K562 (cell line): ENCODE measurements around the gene PTPRT. TPM values are rescaled to one million over a fixed set of nuclear protein-coding genes. Genes with fewer than 3 reads are reported as not detected.

Source experiments
- GTF2B ChIP-seq: IDR thresholded peaks from 2 replicates; pipeline ENCODE4 v1.6.1; 2011; ENCODE audit not compliant: insufficient read length; ENCODE audit errors: extremely low read depth
- HDAC2 ChIP-seq: fragments of 450-650 bp; IDR thresholded peaks from 2 replicates; pipeline ENCODE4 v1.6.1; 2016; ENCODE audit warnings: mild to moderate bottlenecking
- HEY1 ChIP-seq: fragments of 250-450 bp; sonication (Bioruptor Pico); IDR thresholded peaks from 2 replicates; pipeline ENCODE4 v1.5.0; 2020; ENCODE audit warnings: mild to moderate bottlenecking, moderate library complexity, borderline replicate concordance
- MGA ChIP-seq: fragments of 450-650 bp; IDR thresholded peaks from 2 replicates; pipeline ENCODE4 v1.6.1; 2016; ENCODE audit warnings: mild to moderate bottlenecking, moderate library complexity
- RNF219 ChIP-seq: fragments of 250-450 bp; sonication (Bioruptor Pico); IDR thresholded peaks from 2 replicates; pipeline ENCODE4 v1.5.0; 2022; ENCODE audit warnings: mild to moderate bottlenecking
- SMAD2 ChIP-seq: fragments of 150-350 bp; IDR thresholded peaks from 2 replicates; pipeline ENCODE4 v1.6.1; 2014; ENCODE audit warnings: low read depth, mild to moderate bottlenecking, low read length
- SMARCE1 ChIP-seq: fragments of 450-650 bp; IDR thresholded peaks from 2 replicates; pipeline ENCODE4 v1.7.1; 2016; ENCODE audit warnings: mild to moderate bottlenecking
- ZNF586 ChIP-seq: fragments of 450-650 bp; formaldehyde crosslinking; conservative IDR thresholded peaks from 2 replicates; pipeline ENCODE4 v1.4.0; 2020; ENCODE audit warnings: mild to moderate bottlenecking, moderate library complexity
- ZNF695 ChIP-seq: fragments of 450-650 bp; formaldehyde crosslinking; IDR thresholded peaks from 2 replicates; pipeline ENCODE4 v1.4.0; 2020; ENCODE audit warnings: mild to moderate bottlenecking, moderate library complexity
- polyA plus RNA-seq, 8 experiments: library from polyadenylated mRNA; depleted of rRNA in 4 of 8; stranded (reverse) in 5 of 8; unstranded in 3 of 8; fragments of >200 nt; fragmentation: Nextera tagmentation in 2 of 8; fragmentation: Illumina TruSeq in 1 of 8; extraction: Ambion mirVana in 2 of 8; extraction: Trizol in 1 of 8; gene quantifications; 2 replicates each; pipeline versions ENCODE4 v1.2.1 to v1.2.3, GENCODE V29; 2011 to 2014; ENCODE audit warnings: inconsistent platforms in 1 of 8, missing spikeins in 1 of 8
- total RNA-seq, 7 experiments: library from RNA; depleted of rRNA in 6 of 7; stranded (reverse); fragments of >200 nt in 6 of 7; fragmentation: Illumina TruSeq in 2 of 7; extraction: Trizol in 2 of 7; gene quantifications; 2 replicates each; pipeline versions ENCODE4 v1.2.1 to v1.2.3, GENCODE V29; 2011 to 2021; ENCODE audit warnings: low replicate concordance in 1 of 7
- TF ChIP-seq, protein P1 (sequence below), 2 experiments: fragments of 450-650 bp; IDR thresholded peaks; 2 replicates each; pipeline ENCODE4 v1.6.1; 2018; ENCODE audit warnings: mild to moderate bottlenecking in 2 of 2, low read depth in 1 of 2; ENCODE audit not compliant: partially characterized antibody in 2 of 2

The PTPRT gene
- total and polyA plus RNA-seq, 9 of the 15 experiments (the other 6 are each of a cell fraction or from before 2014, with no cell fraction given), result not detected

DNA sequence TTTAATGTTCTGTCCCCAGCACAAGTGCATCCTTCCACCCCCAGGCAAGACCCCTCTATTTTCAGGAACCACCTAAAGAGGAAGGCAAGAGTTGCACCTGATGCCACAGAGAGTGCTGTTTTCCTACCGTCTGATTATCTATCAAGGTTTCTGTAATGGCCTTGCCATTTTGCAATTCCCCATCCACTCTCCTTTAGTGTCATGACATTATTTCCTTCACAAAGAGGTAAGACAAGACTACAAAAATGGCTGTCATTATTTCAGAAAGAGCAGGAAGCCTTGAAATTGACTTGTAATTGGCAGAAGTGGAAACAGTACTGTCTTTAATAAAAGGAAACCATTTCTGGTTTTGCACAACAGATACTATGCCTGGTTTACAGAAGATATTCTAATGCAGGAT is 426.7 kb downstream of the PTPRT start (continued):
- TF ChIP-seq MGA, result no peak
- TF ChIP-seq SMAD2, result no peak
- no peak for TF ChIP-seq SMARCE1
- TF ChIP-seq HEY1, result no peak
- no peak for TF ChIP-seq RNF219 (CRISPR knock-in tag)
- no peak for TF ChIP-seq ZNF695
- no peak for TF ChIP-seq ZNF586 (CRISPR knock-in tag)
- TF ChIP-seq, protein P1, sequence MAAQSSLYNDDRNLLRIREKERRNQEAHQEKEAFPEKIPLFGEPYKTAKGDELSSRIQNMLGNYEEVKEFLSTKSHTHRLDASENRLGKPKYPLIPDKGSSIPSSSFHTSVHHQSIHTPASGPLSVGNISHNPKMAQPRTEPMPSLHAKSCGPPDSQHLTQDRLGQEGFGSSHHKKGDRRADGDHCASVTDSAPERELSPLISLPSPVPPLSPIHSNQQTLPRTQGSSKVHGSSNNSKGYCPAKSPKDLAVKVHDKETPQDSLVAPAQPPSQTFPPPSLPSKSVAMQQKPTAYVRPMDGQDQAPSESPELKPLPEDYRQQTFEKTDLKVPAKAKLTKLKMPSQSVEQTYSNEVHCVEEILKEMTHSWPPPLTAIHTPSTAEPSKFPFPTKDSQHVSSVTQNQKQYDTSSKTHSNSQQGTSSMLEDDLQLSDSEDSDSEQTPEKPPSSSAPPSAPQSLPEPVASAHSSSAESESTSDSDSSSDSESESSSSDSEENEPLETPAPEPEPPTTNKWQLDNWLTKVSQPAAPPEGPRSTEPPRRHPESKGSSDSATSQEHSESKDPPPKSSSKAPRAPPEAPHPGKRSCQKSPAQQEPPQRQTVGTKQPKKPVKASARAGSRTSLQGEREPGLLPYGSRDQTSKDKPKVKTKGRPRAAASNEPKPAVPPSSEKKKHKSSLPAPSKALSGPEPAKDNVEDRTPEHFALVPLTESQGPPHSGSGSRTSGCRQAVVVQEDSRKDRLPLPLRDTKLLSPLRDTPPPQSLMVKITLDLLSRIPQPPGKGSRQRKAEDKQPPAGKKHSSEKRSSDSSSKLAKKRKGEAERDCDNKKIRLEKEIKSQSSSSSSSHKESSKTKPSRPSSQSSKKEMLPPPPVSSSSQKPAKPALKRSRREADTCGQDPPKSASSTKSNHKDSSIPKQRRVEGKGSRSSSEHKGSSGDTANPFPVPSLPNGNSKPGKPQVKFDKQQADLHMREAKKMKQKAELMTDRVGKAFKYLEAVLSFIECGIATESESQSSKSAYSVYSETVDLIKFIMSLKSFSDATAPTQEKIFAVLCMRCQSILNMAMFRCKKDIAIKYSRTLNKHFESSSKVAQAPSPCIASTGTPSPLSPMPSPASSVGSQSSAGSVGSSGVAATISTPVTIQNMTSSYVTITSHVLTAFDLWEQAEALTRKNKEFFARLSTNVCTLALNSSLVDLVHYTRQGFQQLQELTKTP (IDR thresholded peaks at IDR 0.05; ENCODE audit: low read depth in 1 of 2, partially characterized antibody in 2 of 2), result no peak
- TF ChIP-seq GTF2B, result no peak
- no peak for TF ChIP-seq HDAC2
